A673 (cell line): ENCODE data around the gene CRYGN. TPM values are rescaled to one million over a fixed set of nuclear protein-coding genes. Genes with fewer than 3 reads are reported as not detected.

Source experiments
- BruUV-seq: library from RNA; stranded (reverse); fragments of 400-500 nt; replicated peaks from 2 replicates; lab custom pipeline; 2021; lab: Mats Ljungman, UMichigan
- CTCF ChIA-PET: fragments of 300-600 bp; sonication (Branson Sonifier 250); formaldehyde crosslinking; loops from one replicate; lab custom pipeline; 2022; ENCODE audit warnings: antibody characterized with exemption; lab: Charles Lee
- POLR2A ChIA-PET: fragments of 300-600 bp; sonication (Branson Sonifier 250); formaldehyde crosslinking; loops from one replicate; lab custom pipeline; 2022; ENCODE audit warnings: antibody characterized with exemption; ENCODE audit not compliant: low non-redundant PET; lab: Charles Lee
- DNase-seq: peaks from one replicate; pipeline ENCODE4 v3.0.0-alpha.2; 2015; ENCODE audit warnings: low spot score
- H3K27ac ChIP-seq: fragments of 200-600 bp; sonication (generic); 2 replicates; pipeline ENCODE4 v1.5.1; 2016; ENCODE audit warnings: mixed run types, low read depth, mild to moderate bottlenecking, mixed read lengths, antibody characterized with exemption, low read length; ENCODE audit not compliant: poor library complexity, severe bottlenecking
- H3K27me3 ChIP-seq: fragments of 200-600 bp; sonication (generic); replicated peaks from 2 replicates; pipeline ENCODE4 v1.6.1; 2017; ENCODE audit warnings: mixed run types, low read depth, mild to moderate bottlenecking, mixed read lengths, antibody characterized with exemption, low read length; ENCODE audit not compliant: insufficient read depth, poor library complexity
- H3K36me3 ChIP-seq: fragments of 200-600 bp; sonication (generic); 2 replicates; pipeline ENCODE4 v1.6.1; 2016; ENCODE audit warnings: mixed run types, mild to moderate bottlenecking, mixed read lengths, antibody characterized with exemption, low read length; ENCODE audit not compliant: insufficient read depth, poor library complexity, severe bottlenecking
- H3K4me1 ChIP-seq: fragments of 200-600 bp; sonication (generic); 2 replicates; pipeline ENCODE4 v1.6.1; 2017; ENCODE audit warnings: mixed run types, mild to moderate bottlenecking, mixed read lengths, antibody characterized with exemption, low read length; ENCODE audit not compliant: insufficient read depth, poor library complexity, severe bottlenecking
- H3K4me3 ChIP-seq: fragments of 200-600 bp; sonication (generic); 2 replicates; pipeline ENCODE4 v1.5.1; 2016; ENCODE audit warnings: low read depth, mixed run types, mild to moderate bottlenecking, mixed read lengths, low read length; ENCODE audit not compliant: poor library complexity, severe bottlenecking
- H3K9me3 ChIP-seq: fragments of 200-600 bp; sonication (generic); 2 replicates; pipeline ENCODE4 v1.6.1; 2016; ENCODE audit warnings: mixed run types, low read depth, mild to moderate bottlenecking, mixed read lengths, antibody characterized with exemption, low read length; ENCODE audit not compliant: poor library complexity, severe bottlenecking
- CTCF ChIP-seq: fragments of 300-800, 200-600 bp; sonication (generic); conservative IDR thresholded peaks from 2 replicates; pipeline ENCODE4 v1.5.1; 2017; ENCODE audit warnings: low read depth, mild to moderate bottlenecking, antibody characterized with exemption, low read length, moderate library complexity, mixed read lengths
- EZH2 ChIP-seq: fragments of 200-600 bp; sonication (generic); IDR thresholded peaks from 2 replicates; pipeline ENCODE4 v1.6.1; 2017; ENCODE audit warnings: borderline replicate concordance, low read depth, mild to moderate bottlenecking, mixed read lengths, antibody characterized with exemption, low read length; ENCODE audit not compliant: poor library complexity, severe bottlenecking
- intact Hi-C: fragments of 100-400 bp; cut with micrococcal nuclease; formaldehyde crosslinking; loops from one replicate; pipeline ENCODE4 v1.10.0; 2022; ENCODE audit not compliant: unreplicated experiment
- total RNA-seq: library from RNA; stranded (reverse); gene quantifications from 2 replicates; pipeline ENCODE4 v1.2.3, GENCODE V29; 2021

Gene CRYGN
- total RNA-seq, 1 experiment from 2014 or later: 0.13 TPM

DNA sequence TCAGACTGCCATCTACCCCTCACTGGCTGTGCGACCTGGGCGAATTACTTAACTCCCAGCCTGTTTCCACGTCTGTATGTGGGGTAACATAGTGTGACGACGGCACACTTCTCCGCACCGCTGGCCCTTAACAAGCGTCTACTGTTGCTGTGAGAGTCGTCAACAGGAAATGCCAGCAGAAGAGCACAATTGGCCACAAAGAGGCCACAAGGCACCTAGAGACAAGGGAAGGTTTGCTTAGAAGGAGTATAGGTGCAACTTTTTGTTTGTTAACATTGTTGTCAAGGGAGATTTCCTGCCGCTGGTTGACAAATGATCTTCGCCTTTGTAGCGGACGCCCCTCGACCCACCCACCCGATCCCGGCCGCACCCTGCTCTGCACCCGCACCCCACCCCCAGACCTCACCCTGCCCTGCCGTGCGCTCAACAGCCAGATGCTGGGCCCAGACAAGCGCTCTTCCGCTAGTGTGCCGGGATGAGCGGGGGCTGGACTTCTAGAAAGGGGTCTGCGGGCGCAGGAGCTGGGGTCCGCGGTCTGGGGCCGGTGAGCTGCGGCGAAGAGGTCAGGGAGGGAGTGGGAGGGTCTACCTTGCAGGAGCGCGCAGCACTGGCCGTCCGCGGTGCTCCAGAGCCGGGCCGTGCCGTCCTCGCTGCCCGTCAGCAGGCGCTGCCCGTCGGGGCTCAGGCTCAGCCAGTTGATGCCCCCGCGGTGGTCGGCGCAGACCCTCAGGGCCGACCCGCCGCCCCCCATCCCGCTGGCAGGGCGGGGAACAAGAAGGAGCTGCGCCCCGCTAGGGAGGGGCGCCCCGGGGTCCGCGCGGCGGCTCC, 30.9 kb downstream of the CRYGN start:
- no peaks in the 10 kb centered on the region for H3K9me3 ChIP-seq
- ChIA-PET POLR2A (no interaction called here), CTCF (no interaction called here)
- H3K36me3 ChIP-seq: no peaks in the 10 kb centered on the region
- H3K4me3 ChIP-seq: peak overlapping the region; percentile 74
- BruUV-seq: no TSS peak
- intact Hi-C loops: no loop called here
- TF ChIP-seq CTCF (no peak), EZH2 (no peak)
- no peak overlapping the region for H3K27ac ChIP-seq
- peaks cover 50% of the 10 kb centered on the region for H3K27me3 ChIP-seq
- H3K4me1 ChIP-seq: peaks cover 11% of the 10 kb centered on the region
- no peak for DNase-seq

DNA sequence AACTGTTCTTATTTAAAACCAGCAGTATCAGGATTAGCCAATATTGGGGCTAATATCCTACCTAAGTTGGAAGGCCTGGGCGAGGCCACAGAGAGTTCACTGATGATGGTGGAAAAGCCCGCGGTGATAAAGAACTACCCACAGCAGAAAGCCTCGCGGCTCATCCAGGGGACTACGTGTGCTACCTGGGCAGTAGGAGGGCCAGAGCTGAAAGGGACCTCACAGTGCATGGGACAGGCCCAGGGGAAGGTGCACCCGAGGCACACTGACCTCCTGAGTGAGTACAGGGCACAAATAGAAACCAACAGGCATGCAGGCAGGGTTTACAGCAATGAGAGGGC, 31.5 kb downstream of the CRYGN start:
- H3K27me3 ChIP-seq: peaks cover 49% of the 10 kb centered on the region

GRCh38 chr7:151406886-151407583, 32.9 kb downstream of the CRYGN start:
- CTCF ChIA-PET: no interaction called here
- intact Hi-C loops: no loop called here
- POLR2A ChIA-PET: interaction anchor here (0.6 kb wide), 1 partner anchor 24 kb away, joined by 3 read pairs; no protein-coding TSS in a partner anchor
- no peak for DNase-seq
- Histone ChIP-seq H3K27me3 (peaks cover 36% of the 10 kb centered on the region), H3K4me3 (no peak overlapping the region), H3K27ac (no peak overlapping the region), H3K9me3 (no peaks in the 10 kb centered on the region), H3K4me1 (peaks cover 11% of the 10 kb centered on the region), H3K36me3 (no peaks in the 10 kb centered on the region)
- TF ChIP-seq CTCF (no peak), EZH2 (no peak)
- no TSS peak for BruUV-seq

More for the DNA sequence above, 31.5 kb downstream of the CRYGN start:
- intact Hi-C loops: no loop called here
- ChIA-PET CTCF (no interaction called here), POLR2A (no interaction called here)
- Histone ChIP-seq H3K4me1 (peaks cover 11% of the 10 kb centered on the region), H3K9me3 (no peaks in the 10 kb centered on the region), H3K36me3 (no peaks in the 10 kb centered on the region), H3K4me3 (peak overlapping the region; percentile 74), H3K27ac (no peak overlapping the region)
- no TSS peak for BruUV-seq
- no peak for DNase-seq
- TF ChIP-seq CTCF (no peak), EZH2 (no peak)
